ENCODE results near the gene FZR1. TPM values are rescaled to one million over a fixed set of nuclear protein-coding genes. Genes with fewer than 3 reads are reported as not detected.

FZR1 gene
- total RNA-seq, 2 experiments from 2014 or later = 40.8 to 50.7 TPM

DNA sequence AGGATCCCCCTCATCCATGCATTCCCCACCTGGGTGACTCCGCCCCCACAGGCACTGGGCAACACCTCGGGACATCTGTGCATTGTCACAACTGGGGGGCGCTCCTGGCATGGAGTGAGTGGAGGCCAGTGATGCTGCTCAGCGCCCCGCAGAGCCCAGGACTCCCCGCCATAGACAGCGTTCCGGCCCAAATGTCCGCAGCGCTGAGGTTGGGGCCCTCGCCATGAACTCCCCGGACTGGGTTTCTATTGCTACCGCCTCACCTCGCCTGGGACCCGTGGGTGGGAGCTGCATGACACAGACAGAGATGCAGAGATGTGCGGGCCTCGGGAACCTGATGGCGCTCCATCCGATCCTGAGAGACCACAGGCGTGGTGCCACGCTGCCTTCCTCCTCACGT is 4.6 kb downstream of the FZR1 start:
- H3K9me3 Mint-ChIP-seq (ENCODE audit: low read depth) = no peaks in the 10 kb centered on the region
- ChIA-PET CTCF (no interaction called here), POLR2A (no interaction called here)
- H3K36me3 Mint-ChIP-seq (ENCODE audit: low read depth) = peaks cover 23% of the 10 kb centered on the region
- intact Hi-C loops (cut with DNase I, micrococcal nuclease) = no loop called here
- H3K27ac Mint-ChIP-seq = no peak overlapping the region
- H3K4me1 Mint-ChIP-seq = peaks cover 51% of the 10 kb centered on the region
- ATAC-seq = no peak
- no peaks in the 10 kb centered on the region for H3K27me3 Mint-ChIP-seq
- no peak for DNase-seq
- no peak overlapping the region for H3K4me3 Mint-ChIP-seq

DNA sequence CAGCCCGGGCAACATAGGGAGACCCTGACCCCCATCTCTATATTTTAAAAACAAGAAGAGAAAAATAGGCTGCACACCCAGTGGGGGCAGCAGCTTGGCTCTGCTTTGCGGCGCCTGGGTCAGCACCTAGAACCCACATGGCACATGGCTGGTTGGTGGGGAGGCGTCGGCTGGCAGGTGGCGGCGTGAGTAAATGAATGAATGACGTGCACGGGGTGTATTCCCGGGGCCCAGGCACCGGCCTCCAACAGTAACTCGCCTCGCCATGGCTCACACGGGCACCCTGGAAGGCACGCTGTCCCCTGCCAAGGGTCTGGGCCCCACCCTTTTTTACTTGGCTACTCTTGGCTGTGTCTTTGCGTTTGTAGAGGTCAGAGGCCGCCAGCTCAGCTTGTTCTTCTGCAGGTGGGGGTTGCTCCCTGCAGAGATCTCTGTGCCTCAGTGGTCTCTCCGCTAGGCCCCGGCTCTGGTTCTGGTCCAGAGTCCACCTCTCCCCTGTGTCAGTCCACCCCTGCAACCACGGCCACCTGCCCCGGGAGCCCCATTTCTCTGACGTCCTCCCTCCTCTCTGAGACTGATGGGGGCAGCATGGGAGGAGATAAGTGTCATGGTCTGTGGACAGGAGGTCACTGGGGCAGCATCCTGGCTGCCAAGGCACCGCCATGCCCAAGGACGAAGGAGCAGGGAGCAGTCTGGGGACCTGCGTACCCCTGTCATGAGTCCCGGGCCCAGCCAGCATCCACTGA is 5.6 kb downstream of the FZR1 start:
- no peak overlapping the region for H3K4me3 Mint-ChIP-seq
- no peak for DNase-seq
- H3K27me3 Mint-ChIP-seq = no peaks in the 10 kb centered on the region
- H3K36me3 Mint-ChIP-seq (ENCODE audit: low read depth) = peaks cover 23% of the 10 kb centered on the region
- H3K27ac Mint-ChIP-seq = no peak overlapping the region
- CTCF ChIA-PET = no interaction called here
- no peak for ATAC-seq
- intact Hi-C loops (cut with DNase I, micrococcal nuclease) = no loop called here
- H3K9me3 Mint-ChIP-seq (ENCODE audit: low read depth) = no peaks in the 10 kb centered on the region
- POLR2A ChIA-PET = no interaction called here
- peaks cover 59% of the 10 kb centered on the region for H3K4me1 Mint-ChIP-seq

DNA sequence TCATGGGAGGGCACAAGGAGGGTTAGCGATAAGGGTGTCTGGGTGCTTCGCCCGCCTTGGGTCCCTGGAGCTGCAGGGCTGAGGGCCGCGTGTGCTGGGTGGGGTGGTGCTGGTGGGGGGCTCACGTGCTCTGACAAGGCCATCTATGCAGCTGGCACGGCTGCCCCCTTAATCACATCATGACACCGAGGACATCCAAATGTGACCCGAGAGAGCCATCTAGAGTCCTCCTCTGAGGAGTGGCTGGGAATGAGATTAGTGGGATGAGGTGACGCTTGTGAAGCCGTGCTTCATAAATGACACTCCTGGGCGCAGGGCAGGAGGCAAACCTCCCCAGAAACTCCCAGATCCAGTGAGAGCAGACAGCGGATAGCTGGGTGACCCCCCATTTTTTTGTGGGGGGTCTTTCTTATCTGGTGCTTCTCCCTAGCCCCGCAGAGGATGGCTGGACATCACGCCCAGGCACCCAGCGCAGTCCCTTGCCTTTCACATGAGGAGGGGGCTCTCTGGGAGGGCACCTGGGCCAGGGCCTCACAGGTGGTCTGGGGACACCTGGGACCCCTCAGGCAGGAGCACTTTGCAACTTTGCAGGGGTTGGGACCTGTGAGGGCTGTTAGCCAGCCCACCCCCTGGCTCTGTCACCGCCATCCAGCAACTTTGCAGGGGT is 6.6 kb downstream of the FZR1 start:
- peaks cover 15% of the 10 kb centered on the region for H3K36me3 Mint-ChIP-seq (ENCODE audit: low read depth)
- no peaks in the 10 kb centered on the region for H3K9me3 Mint-ChIP-seq (ENCODE audit: low read depth)
- H3K4me3 Mint-ChIP-seq = no peak overlapping the region
- ChIA-PET POLR2A (no interaction called here), CTCF (no interaction called here)
- DNase-seq (no peak), ATAC-seq (no peak)
- no peaks in the 10 kb centered on the region for H3K27me3 Mint-ChIP-seq
- no peak overlapping the region for H3K27ac Mint-ChIP-seq
- peaks cover 56% of the 10 kb centered on the region for H3K4me1 Mint-ChIP-seq
- intact Hi-C loops (cut with DNase I, micrococcal nuclease) = no loop called here

DNA sequence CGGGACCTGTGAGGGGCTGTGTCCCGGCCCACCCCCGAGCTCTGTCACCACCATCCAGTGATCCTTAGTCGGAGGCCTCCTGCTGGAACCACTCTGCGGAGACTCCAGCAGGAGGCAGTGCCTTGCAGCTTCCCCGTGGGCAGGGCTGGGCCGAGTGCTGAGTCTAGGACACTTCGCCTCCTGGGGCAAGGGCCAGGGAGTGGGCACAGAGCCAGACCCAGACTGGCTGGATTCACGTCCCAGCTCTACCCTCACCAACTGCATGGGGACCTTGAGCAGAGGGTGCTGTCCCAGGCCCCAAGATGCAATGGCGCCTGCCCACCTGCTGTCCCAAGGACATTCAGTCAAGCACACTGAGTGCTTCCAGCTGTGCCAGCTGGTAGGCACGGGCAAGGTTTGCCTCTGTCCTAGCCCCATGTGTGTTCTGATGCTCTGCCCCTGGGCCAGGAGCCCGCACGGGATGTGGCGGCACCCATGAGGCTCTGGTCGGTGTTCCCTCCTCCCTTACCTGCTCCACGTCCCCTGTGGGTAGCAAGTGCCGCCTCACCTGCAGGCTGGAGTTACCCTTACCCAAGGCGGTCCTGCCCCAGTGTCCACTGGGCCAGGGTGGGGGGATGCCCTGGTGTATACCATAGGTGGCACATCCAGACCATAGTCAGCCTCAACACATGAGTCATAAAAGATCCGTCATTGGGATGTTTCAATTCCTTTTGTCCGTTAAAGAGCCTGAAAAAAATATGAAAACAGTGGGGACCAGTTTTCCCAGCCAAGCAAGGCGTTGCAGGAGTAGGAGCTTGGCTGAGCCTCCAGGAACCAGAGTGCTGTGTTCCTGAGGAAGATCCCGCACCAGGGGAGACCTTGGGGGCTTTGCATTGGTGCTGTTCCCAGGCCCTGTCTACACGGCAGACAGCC is 7.4 kb downstream of the FZR1 start:
- Mint-ChIP-seq H3K27me3 (no peaks in the 10 kb centered on the region), H3K4me3 (no peak overlapping the region), H3K4me1 (peaks cover 53% of the 10 kb centered on the region), H3K27ac (no peak overlapping the region), H3K9me3 (ENCODE audit: low read depth) (no peaks in the 10 kb centered on the region), H3K36me3 (ENCODE audit: low read depth) (peaks cover 13% of the 10 kb centered on the region)
- POLR2A ChIA-PET = no interaction called here
- DNase-seq (no peak), ATAC-seq (no peak)
- CTCF ChIA-PET = no interaction called here
- intact Hi-C loops (cut with DNase I, micrococcal nuclease) = no loop called here

DNA sequence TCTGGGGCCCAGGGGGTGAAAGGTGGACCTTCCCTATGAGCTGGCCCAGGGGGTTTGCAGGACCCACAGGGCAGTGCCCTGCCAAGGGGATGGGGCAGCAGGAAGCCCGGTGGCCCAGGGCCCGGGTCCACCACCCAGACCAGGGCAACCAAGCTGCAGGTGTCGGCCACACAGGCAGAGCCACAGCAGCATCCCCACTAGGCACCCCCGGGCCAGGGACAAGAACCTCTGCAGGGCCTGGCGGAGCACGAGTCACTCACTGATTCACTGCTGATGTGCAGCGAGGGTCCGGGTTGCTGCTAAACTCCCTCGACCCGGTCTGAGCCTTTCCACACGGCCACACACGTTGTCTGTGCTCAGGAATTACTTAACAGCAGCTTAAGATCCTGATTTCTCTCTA is 8.8 kb downstream of the FZR1 start:
- Mint-ChIP-seq H3K9me3 (ENCODE audit: low read depth) (no peaks in the 10 kb centered on the region), H3K4me1 (peaks cover 39% of the 10 kb centered on the region), H3K27me3 (no peaks in the 10 kb centered on the region), H3K4me3 (no peak overlapping the region), H3K27ac (no peak overlapping the region), H3K36me3 (ENCODE audit: low read depth) (peaks cover 2% of the 10 kb centered on the region)
- no peak for DNase-seq
- ChIA-PET POLR2A (interaction anchor here (0.8 kb wide), 1 partner anchor 918 kb away, joined by 3 read pairs; no protein-coding TSS in a partner anchor), CTCF (interaction anchor here (0.6 to 1.5 kb wide), 2 partner anchors 564 to 625 kb away, joined by 3 read pairs; no protein-coding TSS in a partner anchor)
- intact Hi-C loops (cut with DNase I, micrococcal nuclease) = no loop called here
- ATAC-seq = no peak

DNA sequence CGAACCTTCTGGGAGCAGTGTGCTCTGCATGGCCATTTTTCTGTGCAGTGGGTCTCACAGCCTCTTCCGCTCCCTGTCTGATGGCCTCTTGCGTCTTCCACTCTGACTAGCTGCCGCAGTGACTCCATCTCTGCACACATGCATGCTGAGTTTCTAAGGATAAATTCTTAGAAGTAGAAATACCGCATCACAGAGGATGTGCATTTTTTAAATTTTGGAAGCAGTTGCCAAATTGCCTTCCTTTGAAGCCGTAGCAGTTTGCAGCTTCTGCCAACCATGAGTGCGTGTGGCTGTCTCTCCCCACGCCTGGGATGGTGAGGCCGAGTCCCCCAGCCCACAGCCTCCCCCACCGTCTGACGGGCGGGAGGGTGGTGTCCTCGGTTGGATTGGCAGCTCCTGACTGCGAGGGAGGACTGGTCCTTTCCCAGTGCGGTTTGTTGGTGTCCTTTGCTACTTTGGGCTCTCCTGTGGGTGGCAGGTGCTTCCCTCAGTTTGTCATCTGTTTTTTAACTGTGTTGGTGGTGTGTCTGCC is 9.8 kb downstream of the FZR1 start:
- intact Hi-C loops (cut with DNase I, micrococcal nuclease) = no loop called here
- DNase-seq = no peak
- CTCF ChIA-PET = interaction anchor here (0.6 to 1.5 kb wide), 5 partner anchors 11 to 1444 kb away, joined by 3 to 4 read pairs (median 3); no protein-coding TSS in a partner anchor
- H3K9me3 Mint-ChIP-seq (ENCODE audit: low read depth) = no peaks in the 10 kb centered on the region
- ATAC-seq = no peak
- H3K4me1 Mint-ChIP-seq = peaks cover 32% of the 10 kb centered on the region
- no peak overlapping the region for H3K4me3 Mint-ChIP-seq
- POLR2A ChIA-PET = no interaction called here
- H3K27me3 Mint-ChIP-seq = no peaks in the 10 kb centered on the region
- H3K36me3 Mint-ChIP-seq (ENCODE audit: low read depth) = peaks cover 2% of the 10 kb centered on the region
- H3K27ac Mint-ChIP-seq = no peak overlapping the region

DNA sequence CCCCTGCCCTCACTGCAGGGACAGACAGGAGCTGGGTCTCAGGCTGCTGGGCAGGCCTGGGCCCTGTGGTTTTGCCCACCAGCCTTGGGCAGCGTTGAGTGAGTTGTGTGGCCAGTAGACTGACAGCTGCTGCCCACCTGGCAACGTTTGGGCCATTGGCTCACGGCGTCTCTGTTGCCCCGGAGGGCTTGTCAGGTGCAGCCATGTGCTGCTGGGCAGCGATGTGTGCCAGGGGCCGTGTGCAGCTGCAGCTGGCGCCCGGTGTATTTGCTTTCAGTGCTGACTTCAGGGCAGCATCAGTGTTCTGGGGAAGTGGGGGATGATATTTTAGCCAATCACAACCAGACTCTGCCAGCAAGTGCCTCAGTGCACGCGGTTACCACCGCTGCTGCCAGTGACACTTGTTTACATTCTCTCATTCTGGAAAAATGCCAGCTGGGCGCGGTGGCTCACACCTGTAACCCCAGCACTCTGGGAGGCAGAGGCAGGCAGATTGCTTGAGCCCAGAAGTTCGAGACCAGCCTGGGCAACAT is 10.6 kb downstream of the FZR1 start:
- intact Hi-C loops (cut with DNase I, micrococcal nuclease) = no loop called here
- DNase-seq (peak; percentile 69), ATAC-seq (peak; percentile 62)
- H3K27ac Mint-ChIP-seq = peak overlapping the region; percentile 8
- CTCF ChIA-PET = interaction anchor here (0.6 to 1.4 kb wide), 2 partner anchors 14 to 40 kb away, joined by 3 to 4 read pairs; no protein-coding TSS in a partner anchor
- peaks cover 5% of the 10 kb centered on the region for H3K36me3 Mint-ChIP-seq (ENCODE audit: low read depth)
- H3K4me3 Mint-ChIP-seq = no peak overlapping the region
- POLR2A ChIA-PET = no interaction called here
- peaks cover 32% of the 10 kb centered on the region for H3K4me1 Mint-ChIP-seq
- H3K9me3 Mint-ChIP-seq (ENCODE audit: low read depth) = no peaks in the 10 kb centered on the region
- no peaks in the 10 kb centered on the region for H3K27me3 Mint-ChIP-seq

DNA sequence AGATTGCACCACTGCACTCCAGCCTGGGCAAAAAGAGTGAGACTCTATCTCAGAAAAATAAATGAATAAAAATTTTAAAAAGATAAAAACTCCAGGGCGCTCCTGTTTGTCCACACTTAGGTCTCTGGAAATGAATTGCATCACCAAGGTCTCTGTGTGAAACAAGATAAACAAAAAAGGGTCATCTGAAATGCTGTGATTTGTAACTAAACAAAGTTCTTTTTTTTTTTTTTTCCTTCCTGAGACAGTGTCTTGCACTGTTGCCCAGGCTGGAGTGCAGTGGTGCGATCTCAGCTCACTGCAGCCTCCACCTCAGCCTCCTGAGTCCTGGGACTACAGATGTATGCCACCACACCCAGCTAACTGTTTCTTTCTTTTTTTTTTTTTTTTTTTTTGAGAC is 11.5 kb downstream of the FZR1 start:
- Mint-ChIP-seq H3K4me1 (peaks cover 30% of the 10 kb centered on the region), H3K4me3 (no peak overlapping the region), H3K36me3 (ENCODE audit: low read depth) (peaks cover 7% of the 10 kb centered on the region), H3K27ac (no peak overlapping the region), H3K27me3 (no peaks in the 10 kb centered on the region), H3K9me3 (ENCODE audit: low read depth) (no peaks in the 10 kb centered on the region)
- ChIA-PET POLR2A (interaction anchor here (0.7 kb wide), 1 partner anchor 64 kb away, joined by 4 read pairs; no protein-coding TSS in a partner anchor), CTCF (interaction anchor here (0.6 to 0.8 kb wide), 2 partner anchors 68 to 465 kb away, joined by 3 to 4 read pairs; partner anchors contain the start of gene GIPC3)
- no peak for DNase-seq
- intact Hi-C loops (cut with DNase I, micrococcal nuclease) = no loop called here
- ATAC-seq = no peak

DNA sequence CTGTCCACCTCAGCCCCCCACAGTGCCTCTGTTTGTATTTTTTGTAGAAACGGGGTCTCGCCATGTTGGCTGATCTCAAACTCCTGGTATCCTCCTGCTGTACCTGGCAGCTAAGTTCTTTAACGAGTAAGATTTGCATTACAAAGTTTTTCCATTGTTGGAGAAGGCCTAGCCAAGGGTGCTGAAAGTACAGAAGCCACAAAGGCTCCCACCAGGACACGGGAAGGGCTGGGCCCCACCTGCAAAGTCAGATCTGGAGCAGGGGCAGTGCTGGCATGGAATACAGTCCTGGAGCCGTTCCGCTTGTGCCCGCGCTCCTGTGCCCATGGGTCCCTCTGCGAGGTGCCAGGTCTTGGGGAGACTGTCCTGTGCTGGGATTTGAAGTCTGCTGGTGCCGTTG is 12.1 kb downstream of the FZR1 start:
- H3K27me3 Mint-ChIP-seq = no peaks in the 10 kb centered on the region
- POLR2A ChIA-PET = interaction anchor here (0.6 kb wide), 1 partner anchor 74 kb away, joined by 5 read pairs; no protein-coding TSS in a partner anchor
- DNase-seq = no peak

DNA sequence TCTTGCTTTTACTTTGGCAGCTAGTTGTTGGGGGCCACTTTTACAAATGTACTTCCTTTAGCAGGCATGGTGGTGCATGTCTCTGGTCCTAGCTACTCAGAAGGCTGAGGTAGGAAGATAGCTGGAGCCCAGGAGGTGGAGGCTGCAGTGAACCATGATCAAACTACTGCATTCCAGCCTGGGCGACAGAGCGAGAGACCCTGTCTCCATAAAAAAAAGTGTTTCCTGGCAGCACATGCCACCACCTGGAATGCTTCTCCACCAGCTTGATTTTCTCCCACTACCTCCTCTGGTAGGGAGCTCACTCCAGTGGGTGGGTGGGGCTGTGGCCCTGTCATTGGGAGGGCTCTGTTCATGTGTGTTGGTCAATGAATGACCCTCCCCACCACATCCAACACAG is 12.5 kb downstream of the FZR1 start:
- H3K36me3 Mint-ChIP-seq (ENCODE audit: low read depth) = peaks cover 7% of the 10 kb centered on the region
- no peaks in the 10 kb centered on the region for H3K27me3 Mint-ChIP-seq
- H3K27ac Mint-ChIP-seq = peak overlapping the region; percentile 31
- ChIA-PET CTCF (interaction anchor here (0.5 to 1.7 kb wide), 2 partner anchors 27 to 420 kb away, joined by 4 to 6 read pairs; no protein-coding TSS in a partner anchor), POLR2A (interaction anchor here (0.6 kb wide), 1 partner anchor 74 kb away, joined by 5 read pairs; no protein-coding TSS in a partner anchor)
- H3K9me3 Mint-ChIP-seq (ENCODE audit: low read depth) = no peaks in the 10 kb centered on the region
- no peak overlapping the region for H3K4me3 Mint-ChIP-seq
- H3K4me1 Mint-ChIP-seq = peaks cover 28% of the 10 kb centered on the region
- ATAC-seq (no peak), DNase-seq (no peak)
- intact Hi-C loops (cut with DNase I, micrococcal nuclease) = no loop called here

More for the DNA sequence above, 12.1 kb downstream of the FZR1 start:
- Mint-ChIP-seq H3K36me3 (ENCODE audit: low read depth) (peaks cover 7% of the 10 kb centered on the region), H3K4me1 (peaks cover 30% of the 10 kb centered on the region), H3K9me3 (ENCODE audit: low read depth) (no peaks in the 10 kb centered on the region), H3K27ac (peak overlapping the region; percentile 31), H3K4me3 (no peak overlapping the region)
- CTCF ChIA-PET = interaction anchor here (0.8 kb wide), 1 partner anchor 67 kb away, joined by 4 read pairs; the partner anchor contains the start of gene GIPC3
- intact Hi-C loops (cut with DNase I, micrococcal nuclease) = no loop called here
- ATAC-seq = no peak

DNA sequence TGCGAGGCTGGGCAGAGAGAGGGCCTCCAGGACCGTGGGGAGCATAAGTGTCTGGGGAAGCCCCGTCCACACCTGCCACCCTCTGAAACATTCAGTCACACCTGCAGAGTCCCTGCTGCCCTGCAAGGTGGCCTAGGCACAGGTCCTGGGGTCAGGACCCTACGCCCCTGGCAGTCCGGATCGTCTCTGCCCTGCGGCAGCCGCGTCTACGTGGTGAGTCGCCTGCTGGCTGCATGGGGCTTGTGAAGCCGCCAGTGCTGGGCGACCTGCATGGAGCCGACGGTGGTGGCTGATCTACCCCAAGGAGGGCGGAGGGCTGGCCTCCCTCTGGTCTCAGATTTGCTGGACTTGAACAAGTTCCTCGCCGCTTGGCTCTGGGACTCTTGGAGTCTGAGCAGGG is 13.0 kb downstream of the FZR1 start:
- H3K9me3 Mint-ChIP-seq (ENCODE audit: low read depth) = no peaks in the 10 kb centered on the region
- intact Hi-C loops (cut with DNase I, micrococcal nuclease) = no loop called here
- H3K36me3 Mint-ChIP-seq (ENCODE audit: low read depth) = peaks cover 9% of the 10 kb centered on the region
- no peak overlapping the region for H3K27ac Mint-ChIP-seq
- ChIA-PET CTCF (interaction anchor here (0.5 to 1.7 kb wide), 2 partner anchors 26 to 420 kb away, joined by 4 to 6 read pairs; no protein-coding TSS in a partner anchor), POLR2A (no interaction called here)
- no peak for DNase-seq
- no peak for ATAC-seq
- H3K4me3 Mint-ChIP-seq = no peak overlapping the region
- no peaks in the 10 kb centered on the region for H3K27me3 Mint-ChIP-seq
- peaks cover 26% of the 10 kb centered on the region for H3K4me1 Mint-ChIP-seq

Measured in activated CD4-positive, alpha-beta T cell treated with anti-CD3 and anti-CD28 coated beads for 36 hours (primary cell).